NCI-H446 (cell line): ENCODE data around the gene FBN3.

Source experiments
- DNase-seq, 2 experiments: peaks; one replicate each; lab custom pipeline; 2025; lab: John Stamatoyannopoulos, UW

Gene FBN3

DNA sequence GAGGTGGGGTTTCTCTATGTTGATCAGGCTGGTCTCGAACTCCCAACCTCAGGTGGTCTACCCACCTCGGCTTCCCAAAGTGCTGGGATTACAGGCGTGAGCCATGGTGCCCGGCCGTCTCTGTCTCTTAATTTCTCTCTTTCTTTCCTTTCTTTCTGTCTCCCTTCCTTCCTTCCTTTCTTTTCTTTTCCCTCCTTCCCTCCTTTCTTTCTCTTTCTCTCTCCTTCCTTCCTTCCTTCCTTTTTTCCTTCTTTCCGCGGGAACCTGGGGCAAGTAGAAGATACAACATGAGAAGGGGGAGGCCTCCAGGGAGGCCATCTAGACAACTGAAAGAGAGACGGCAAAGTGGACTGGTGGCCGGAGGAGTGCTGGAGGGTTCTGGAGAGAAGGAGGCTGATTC is 128.7 kb downstream of the FBN3 start:
- no peak for DNase-seq

DNA sequence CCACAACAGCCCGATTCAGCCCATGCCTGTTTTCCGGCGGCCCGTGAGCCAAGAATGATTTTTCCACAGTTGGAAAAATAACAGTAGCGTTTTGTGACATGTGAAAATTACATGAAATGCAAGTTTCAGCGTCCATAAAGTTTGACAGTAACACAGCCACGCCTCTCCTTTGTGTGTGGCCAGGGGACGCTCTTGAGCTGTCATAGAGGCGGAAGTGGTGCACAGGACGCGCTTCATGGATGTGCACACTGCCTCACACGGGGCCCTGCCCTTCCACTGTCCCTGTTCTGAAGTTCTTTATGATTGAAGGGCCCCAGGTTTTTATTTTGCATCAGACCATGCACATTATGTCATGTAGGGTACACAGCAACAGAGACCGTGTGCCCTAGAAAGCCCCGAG is 131.6 kb downstream of the FBN3 start:
- no peak for DNase-seq
